AG09309 (cell line): Measurements from ENCODE around the gene RGS6.

ENCODE experiments used
- DNase-seq: peaks from one replicate; pipeline ENCODE4 v3.0.0-alpha.2; 2010; ENCODE audit warnings: low read depth
- H3K4me3 ChIP-seq: 2 replicates; pipeline ENCODE4 v1.5.1; 2011; ENCODE audit warnings: mild to moderate bottlenecking, low read depth, low read length, moderate library complexity; ENCODE audit not compliant: control insufficient read depth
- CTCF ChIP-seq: IDR thresholded peaks from 2 replicates; pipeline ENCODE4 v1.5.1; 2011; ENCODE audit warnings: mild to moderate bottlenecking, low read depth, low read length, inconsistent platforms; ENCODE audit not compliant: insufficient read depth, control insufficient read depth; ENCODE audit errors: missing control alignments

RGS6 gene

GRCh38 chr14:72236629-72237028, 304.4 kb downstream of the RGS6 start:
- no peak for TF ChIP-seq CTCF
- H3K4me3 ChIP-seq: no peak overlapping the region
- DNase-seq: no peak

- H3K4me3 ChIP-seq: no peak overlapping the region
- TF ChIP-seq CTCF: no peak
- DNase-seq: no peak
These were observed 305.8 kb downstream of the RGS6 start for GRCh38 chr14:72237722-72238666.

GRCh38 chr14:72243309-72244293, 311.4 kb downstream of the RGS6 start:
- no peak for TF ChIP-seq CTCF
- DNase-seq: no peak
- no peak overlapping the region for H3K4me3 ChIP-seq

- no peak for TF ChIP-seq CTCF
- DNase-seq: no peak
- H3K4me3 ChIP-seq: no peak overlapping the region
These were observed 315.8 kb downstream of the RGS6 start for GRCh38 chr14:72247896-72248465.

GRCh38 chr14:72253503-72253902, 321.3 kb downstream of the RGS6 start:
- DNase-seq: no peak
- no peak overlapping the region for H3K4me3 ChIP-seq

More at GRCh38 chr14:72253503-72253902, 321.3 kb downstream of the RGS6 start:
- no peak for TF ChIP-seq CTCF
